A673 (cell line): ENCODE measurements around the gene TCHP. TPM values are rescaled to one million over a fixed set of nuclear protein-coding genes. Genes with fewer than 3 reads are reported as not detected.

Experiments used
- BruUV-seq: library from RNA; stranded (reverse); fragments of 400-500 nt; replicated peaks from 2 replicates; lab custom pipeline; 2021; lab: Mats Ljungman, UMichigan
- CTCF ChIA-PET: fragments of 300-600 bp; sonication (Branson Sonifier 250); formaldehyde crosslinking; loops from one replicate; lab custom pipeline; 2022; ENCODE audit warnings: antibody characterized with exemption; lab: Charles Lee
- POLR2A ChIA-PET: fragments of 300-600 bp; sonication (Branson Sonifier 250); formaldehyde crosslinking; loops from one replicate; lab custom pipeline; 2022; ENCODE audit warnings: antibody characterized with exemption; ENCODE audit not compliant: low non-redundant PET; lab: Charles Lee
- DNase-seq: peaks from one replicate; pipeline ENCODE4 v3.0.0-alpha.2; 2015; ENCODE audit warnings: low spot score
- H3K27ac ChIP-seq: fragments of 200-600 bp; sonication (generic); 2 replicates; pipeline ENCODE4 v1.5.1; 2016; ENCODE audit warnings: mixed run types, low read depth, mild to moderate bottlenecking, mixed read lengths, antibody characterized with exemption, low read length; ENCODE audit not compliant: poor library complexity, severe bottlenecking
- H3K27me3 ChIP-seq: fragments of 200-600 bp; sonication (generic); replicated peaks from 2 replicates; pipeline ENCODE4 v1.6.1; 2017; ENCODE audit warnings: mixed run types, low read depth, mild to moderate bottlenecking, mixed read lengths, antibody characterized with exemption, low read length; ENCODE audit not compliant: insufficient read depth, poor library complexity
- H3K36me3 ChIP-seq: fragments of 200-600 bp; sonication (generic); 2 replicates; pipeline ENCODE4 v1.6.1; 2016; ENCODE audit warnings: mixed run types, mild to moderate bottlenecking, mixed read lengths, antibody characterized with exemption, low read length; ENCODE audit not compliant: insufficient read depth, poor library complexity, severe bottlenecking
- H3K4me1 ChIP-seq: fragments of 200-600 bp; sonication (generic); 2 replicates; pipeline ENCODE4 v1.6.1; 2017; ENCODE audit warnings: mixed run types, mild to moderate bottlenecking, mixed read lengths, antibody characterized with exemption, low read length; ENCODE audit not compliant: insufficient read depth, poor library complexity, severe bottlenecking
- H3K4me3 ChIP-seq: fragments of 200-600 bp; sonication (generic); 2 replicates; pipeline ENCODE4 v1.5.1; 2016; ENCODE audit warnings: low read depth, mixed run types, mild to moderate bottlenecking, mixed read lengths, low read length; ENCODE audit not compliant: poor library complexity, severe bottlenecking
- H3K9me3 ChIP-seq: fragments of 200-600 bp; sonication (generic); 2 replicates; pipeline ENCODE4 v1.6.1; 2016; ENCODE audit warnings: mixed run types, low read depth, mild to moderate bottlenecking, mixed read lengths, antibody characterized with exemption, low read length; ENCODE audit not compliant: poor library complexity, severe bottlenecking
- CTCF ChIP-seq: fragments of 300-800, 200-600 bp; sonication (generic); conservative IDR thresholded peaks from 2 replicates; pipeline ENCODE4 v1.5.1; 2017; ENCODE audit warnings: low read depth, mild to moderate bottlenecking, antibody characterized with exemption, low read length, moderate library complexity, mixed read lengths
- EZH2 ChIP-seq: fragments of 200-600 bp; sonication (generic); IDR thresholded peaks from 2 replicates; pipeline ENCODE4 v1.6.1; 2017; ENCODE audit warnings: borderline replicate concordance, low read depth, mild to moderate bottlenecking, mixed read lengths, antibody characterized with exemption, low read length; ENCODE audit not compliant: poor library complexity, severe bottlenecking
- intact Hi-C: fragments of 100-400 bp; cut with micrococcal nuclease; formaldehyde crosslinking; loops from one replicate; pipeline ENCODE4 v1.10.0; 2022; ENCODE audit not compliant: unreplicated experiment
- total RNA-seq: library from RNA; stranded (reverse); gene quantifications from 2 replicates; pipeline ENCODE4 v1.2.3, GENCODE V29; 2021

The TCHP gene
- total RNA-seq, 1 experiment from 2014 or later = 40.4 TPM

GRCh38 chr12:109923038-109923437 is 23.0 kb downstream of the TCHP start:
- Histone ChIP-seq H3K27ac (no peak overlapping the region), H3K4me3 (no peak overlapping the region), H3K9me3 (no peaks in the 10 kb centered on the region), H3K36me3 (peaks cover 4% of the 10 kb centered on the region), H3K4me1 (no peaks in the 10 kb centered on the region), H3K27me3 (no peaks in the 10 kb centered on the region)
- no TSS peak for BruUV-seq
- intact Hi-C loops = no loop called here
- CTCF ChIA-PET = interaction anchor here (0.6 kb wide), 1 partner anchor 54 kb away, joined by 3 read pairs; no protein-coding TSS in a partner anchor
- TF ChIP-seq EZH2 (no peak), CTCF (no peak)
- POLR2A ChIA-PET = no interaction called here
- no peak for DNase-seq

- no peak for DNase-seq
- intact Hi-C loops = no loop called here
- H3K4me1 ChIP-seq = no peaks in the 10 kb centered on the region
- CTCF ChIA-PET = interaction anchor here (0.6 kb wide), 1 partner anchor 54 kb away, joined by 3 read pairs; no protein-coding TSS in a partner anchor
- TF ChIP-seq CTCF = no peak
- no peak overlapping the region for H3K4me3 ChIP-seq
- no peaks in the 10 kb centered on the region for H3K27me3 ChIP-seq
- POLR2A ChIA-PET = no interaction called here
- no peak overlapping the region for H3K27ac ChIP-seq
- no peaks in the 10 kb centered on the region for H3K9me3 ChIP-seq
- H3K36me3 ChIP-seq = peaks cover 4% of the 10 kb centered on the region
- BruUV-seq = no TSS peak
These were observed 23.6 kb downstream of the TCHP start for GRCh38 chr12:109923481-109924245.

GRCh38 chr12:109925185-109925840 is 25.2 kb downstream of the TCHP start:
- Histone ChIP-seq H3K9me3 (no peaks in the 10 kb centered on the region), H3K36me3 (no peaks in the 10 kb centered on the region), H3K4me1 (no peaks in the 10 kb centered on the region), H3K4me3 (no peak overlapping the region), H3K27me3 (no peaks in the 10 kb centered on the region), H3K27ac (no peak overlapping the region)
- DNase-seq = no peak
- TF ChIP-seq CTCF (no peak), EZH2 (no peak)
- no TSS peak for BruUV-seq
- CTCF ChIA-PET = no interaction called here
- intact Hi-C loops = no loop called here
- POLR2A ChIA-PET = no interaction called here
